ENCODE data around the gene TTC29.

Gene TTC29

GRCh38 chr4:146959692-146960091, 14.0 kb upstream of the TTC29 start:
- no peaks in the 10 kb centered on the region for H3K27me3 ChIP-seq (ENCODE audit: insufficient read depth, low read length)
- H4K20me1 ChIP-seq (ENCODE audit: insufficient read depth, low read length): no peaks in the 10 kb centered on the region
- H3F3A ChIP-seq (ENCODE audit: insufficient read depth, low read length): no peaks in the 10 kb centered on the region
- no peaks in the 10 kb centered on the region for H3K36me3 ChIP-seq (ENCODE audit: insufficient read depth, low read length)
- no peak overlapping the region for H3K9ac ChIP-seq (ENCODE audit: low read length)
- no peaks in the 10 kb centered on the region for H3K4me1 ChIP-seq (ENCODE audit: insufficient read depth, low read length, severe bottlenecking)
- H3K79me2 ChIP-seq (ENCODE audit: insufficient read depth, low read length): no peaks in the 10 kb centered on the region
- H3K9me3 ChIP-seq (ENCODE audit: low read length): no peaks in the 10 kb centered on the region
- no peak overlapping the region for H2AFZ ChIP-seq (ENCODE audit: low read length)
- TF ChIP-seq, protein P1, sequence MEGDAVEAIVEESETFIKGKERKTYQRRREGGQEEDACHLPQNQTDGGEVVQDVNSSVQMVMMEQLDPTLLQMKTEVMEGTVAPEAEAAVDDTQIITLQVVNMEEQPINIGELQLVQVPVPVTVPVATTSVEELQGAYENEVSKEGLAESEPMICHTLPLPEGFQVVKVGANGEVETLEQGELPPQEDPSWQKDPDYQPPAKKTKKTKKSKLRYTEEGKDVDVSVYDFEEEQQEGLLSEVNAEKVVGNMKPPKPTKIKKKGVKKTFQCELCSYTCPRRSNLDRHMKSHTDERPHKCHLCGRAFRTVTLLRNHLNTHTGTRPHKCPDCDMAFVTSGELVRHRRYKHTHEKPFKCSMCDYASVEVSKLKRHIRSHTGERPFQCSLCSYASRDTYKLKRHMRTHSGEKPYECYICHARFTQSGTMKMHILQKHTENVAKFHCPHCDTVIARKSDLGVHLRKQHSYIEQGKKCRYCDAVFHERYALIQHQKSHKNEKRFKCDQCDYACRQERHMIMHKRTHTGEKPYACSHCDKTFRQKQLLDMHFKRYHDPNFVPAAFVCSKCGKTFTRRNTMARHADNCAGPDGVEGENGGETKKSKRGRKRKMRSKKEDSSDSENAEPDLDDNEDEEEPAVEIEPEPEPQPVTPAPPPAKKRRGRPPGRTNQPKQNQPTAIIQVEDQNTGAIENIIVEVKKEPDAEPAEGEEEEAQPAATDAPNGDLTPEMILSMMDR (IDR thresholded peaks at IDR 0.05; ENCODE audit: low read length): no peak
- no peak for TF ChIP-seq EZH2 (IDR thresholded peaks at IDR 0.05; ENCODE audit: borderline replicate concordance, low read length)
- H3K27ac ChIP-seq (ENCODE audit: low read depth, low read length, poor library complexity, severe bottlenecking): no peak overlapping the region
- no peaks in the 10 kb centered on the region for H3K9me2 ChIP-seq (ENCODE audit: low read depth, low read length)
- no peak overlapping the region for H3K4me2 ChIP-seq (ENCODE audit: low read length)
- H3K4me3 ChIP-seq (ENCODE audit: low read depth, low read length, poor library complexity, severe bottlenecking): no peak overlapping the region

GRCh38 chr4:146957237-146957636, 11.6 kb upstream of the TTC29 start:
- Histone ChIP-seq H3K9me2 (ENCODE audit: low read depth, low read length) (no peaks in the 10 kb centered on the region), H4K20me1 (ENCODE audit: insufficient read depth, low read length) (no peaks in the 10 kb centered on the region), H3F3A (ENCODE audit: insufficient read depth, low read length) (no peaks in the 10 kb centered on the region), H3K27ac (ENCODE audit: low read depth, low read length, poor library complexity, severe bottlenecking) (no peak overlapping the region), H3K79me2 (ENCODE audit: insufficient read depth, low read length) (no peaks in the 10 kb centered on the region), H3K4me1 (ENCODE audit: insufficient read depth, low read length, severe bottlenecking) (no peaks in the 10 kb centered on the region), H3K4me3 (ENCODE audit: low read depth, low read length, poor library complexity, severe bottlenecking) (no peak overlapping the region), H3K4me2 (ENCODE audit: low read length) (no peak overlapping the region), H3K36me3 (ENCODE audit: insufficient read depth, low read length) (no peaks in the 10 kb centered on the region), H3K9ac (ENCODE audit: low read length) (no peak overlapping the region), H3K9me3 (ENCODE audit: low read length) (no peaks in the 10 kb centered on the region), H3K27me3 (ENCODE audit: insufficient read depth, low read length) (no peaks in the 10 kb centered on the region), H2AFZ (ENCODE audit: low read length) (no peak overlapping the region)
- no peak for TF ChIP-seq EZH2 (IDR thresholded peaks at IDR 0.05; ENCODE audit: borderline replicate concordance, low read length)
- TF ChIP-seq, protein P1 (IDR thresholded peaks at IDR 0.05; ENCODE audit: low read length): no peak

- Histone ChIP-seq H3F3A (ENCODE audit: insufficient read depth, low read length) (no peaks in the 10 kb centered on the region), H3K27ac (ENCODE audit: low read depth, low read length, poor library complexity, severe bottlenecking) (no peak overlapping the region), H2AFZ (ENCODE audit: low read length) (no peak overlapping the region), H3K9ac (ENCODE audit: low read length) (no peak overlapping the region), H3K36me3 (ENCODE audit: insufficient read depth, low read length) (no peaks in the 10 kb centered on the region), H3K4me1 (ENCODE audit: insufficient read depth, low read length, severe bottlenecking) (no peaks in the 10 kb centered on the region), H3K79me2 (ENCODE audit: insufficient read depth, low read length) (no peaks in the 10 kb centered on the region), H3K9me2 (ENCODE audit: low read depth, low read length) (no peaks in the 10 kb centered on the region), H3K4me2 (ENCODE audit: low read length) (no peak overlapping the region), H4K20me1 (ENCODE audit: insufficient read depth, low read length) (no peaks in the 10 kb centered on the region), H3K4me3 (ENCODE audit: low read depth, low read length, poor library complexity, severe bottlenecking) (no peak overlapping the region), H3K9me3 (ENCODE audit: low read length) (no peaks in the 10 kb centered on the region), H3K27me3 (ENCODE audit: insufficient read depth, low read length) (no peaks in the 10 kb centered on the region)
- TF ChIP-seq EZH2 (IDR thresholded peaks at IDR 0.05; ENCODE audit: borderline replicate concordance, low read length): no peak
- TF ChIP-seq, protein P1 (IDR thresholded peaks at IDR 0.05; ENCODE audit: low read length): no peak
Observed at GRCh38 chr4:146952896-146953295, 7.2 kb upstream of the TTC29 start.
